HepG2 (cell line): ENCODE data around the gene LGALS13.

Experiments used
- ATF4 ChIP-seq, 2 experiments: fragments of 450-650 bp in 1 of 2; sonication (generic) in 1 of 2; formaldehyde crosslinking; IDR thresholded peaks; 2 replicates each; pipeline versions ENCODE4 v1.5.0 to v1.8.0; 2020 to 2022; ENCODE audit warnings: mild to moderate bottlenecking in 1 of 2, missing genetic modification reagents in 1 of 2
- HNF4A ChIP-seq: sonication (generic); formaldehyde crosslinking; IDR thresholded peaks from 2 replicates; pipeline ENCODE4 v1.4.0; 2020; ENCODE audit warnings: missing genetic modification reagents
- NCOR1 ChIP-seq: fragments of 200-600 bp; sonication (generic); IDR thresholded peaks from 2 replicates; pipeline ENCODE4 v1.7.0; 2017; ENCODE audit warnings: antibody characterized with exemption, low read length, borderline replicate concordance
- NR2C2 ChIP-seq: sonication (generic); formaldehyde crosslinking; IDR thresholded peaks from 2 replicates; pipeline ENCODE4 v1.4.0; 2020; ENCODE audit warnings: missing genetic modification reagents, mild to moderate bottlenecking, moderate library complexity, borderline replicate concordance
- REST ChIP-seq, 2 experiments: IDR thresholded peaks; 2 replicates each; pipeline ENCODE4 v1.6.1; 2011 to 2012; ENCODE audit warnings: low read length in 2 of 2, borderline replicate concordance in 1 of 2, low read depth in 1 of 2, mild to moderate bottlenecking in 1 of 2, moderate library complexity in 1 of 2

- TF ChIP-seq HNF4A (CRISPR knock-in tag) (no peak), ATF4 (CRISPR knock-in tag; IDR thresholded peaks at IDR 0.05) (no peak), NR2C2 (CRISPR knock-in tag) (no peak), REST (IDR thresholded peaks at IDR 0.05; ENCODE audit: borderline replicate concordance in 1 of 2, low read depth in 1 of 2, low read length in 2 of 2) (no peak), NCOR1 (no peak)
Observed at GRCh38 chr19:39643591-39643990, 41.3 kb downstream of the LGALS13 start.
